ENCODE results near the gene RAPGEF1. TPM values are rescaled to one million over a fixed set of nuclear protein-coding genes. Genes with fewer than 3 reads are reported as not detected.

RAPGEF1 gene
- total RNA-seq, 2 donors from 2014 or later, result 28.6 to 63.8 TPM

GRCh38 chr9:131608493-131609037 lies 131.3 kb downstream of the RAPGEF1 start:
- intact Hi-C loops (cut with DNase I), result loop anchor here (5.0 kb wide), 1 partner anchor 129 kb away; no protein-coding TSS in a partner anchor
- no peak overlapping the region for H3K4me3 ChIP-seq
- peak; percentile 87 for DNase-seq (ENCODE audit: low spot score)
- H3K9me3 ChIP-seq, result no peaks in the 10 kb centered on the region
- peak overlapping the region; percentile 73 to 84 for H3K27ac ChIP-seq
- H3K27me3 ChIP-seq (replicated peaks; ENCODE audit: insufficient read depth), result no peaks in the 10 kb centered on the region
- 7% methylated on average over 12 of the region's 12 CpGs for WGBS
- H3K36me3 ChIP-seq, result no peaks in the 10 kb centered on the region
- TF ChIP-seq POLR2A (IDR thresholded peaks at IDR 0.05) (no peak), CTCF (IDR thresholded peaks at IDR 0.05) (no peak), POLR2AphosphoS5 (IDR thresholded peaks at IDR 0.05) (peak; percentile 69)
- H3K4me1 ChIP-seq (replicated peaks), result peaks cover 7% of the 10 kb centered on the region

GRCh38 chr9:131607591-131607990 lies 132.3 kb downstream of the RAPGEF1 start:
- Histone ChIP-seq H3K9me3 (no peaks in the 10 kb centered on the region), H3K4me3 (no peak overlapping the region), H3K36me3 (no peaks in the 10 kb centered on the region), H3K27me3 (replicated peaks; ENCODE audit: insufficient read depth) (no peaks in the 10 kb centered on the region), H3K4me1 (replicated peaks) (peaks cover 7% of the 10 kb centered on the region), H3K27ac (peak overlapping the region in 1 of 2 donors; percentile 84)
- 69% methylated on average over 8 of the region's 8 CpGs for WGBS
- DNase-seq (ENCODE audit: low spot score), result no peak
- intact Hi-C loops (cut with DNase I), result loop anchor here (5.0 kb wide), 1 partner anchor 130 kb away; no protein-coding TSS in a partner anchor
- TF ChIP-seq POLR2AphosphoS5 (IDR thresholded peaks at IDR 0.05) (no peak), POLR2A (IDR thresholded peaks at IDR 0.05) (no peak), CTCF (IDR thresholded peaks at IDR 0.05) (no peak)

GRCh38 chr9:131606896-131607567 lies 132.8 kb downstream of the RAPGEF1 start:
- peaks cover 7% of the 10 kb centered on the region for H3K4me1 ChIP-seq (replicated peaks)

GRCh38 chr9:131605770-131606590 lies 133.9 kb downstream of the RAPGEF1 start:
- WGBS, result 83% methylated on average over 9 of the region's 9 CpGs
- Histone ChIP-seq H3K4me3 (no peak overlapping the region), H3K36me3 (no peaks in the 10 kb centered on the region), H3K9me3 (no peaks in the 10 kb centered on the region), H3K4me1 (replicated peaks) (peaks cover 7% of the 10 kb centered on the region), H3K27me3 (replicated peaks; ENCODE audit: insufficient read depth) (no peaks in the 10 kb centered on the region), H3K27ac (no peak overlapping the region)
- TF ChIP-seq POLR2AphosphoS5 (IDR thresholded peaks at IDR 0.05), result no peak
- TF ChIP-seq POLR2A (IDR thresholded peaks at IDR 0.05), result no peak
- TF ChIP-seq CTCF (IDR thresholded peaks at IDR 0.05), result no peak
- intact Hi-C loops (cut with DNase I), result loop anchor here (5.0 kb wide), 1 partner anchor 131 kb away; no protein-coding TSS in a partner anchor
- DNase-seq (ENCODE audit: low spot score), result no peak

More at GRCh38 chr9:131606896-131607567, 132.8 kb downstream of the RAPGEF1 start:
- Histone ChIP-seq H3K27ac (peak overlapping the region in 1 of 2 donors; percentile 84), H3K27me3 (replicated peaks; ENCODE audit: insufficient read depth) (no peaks in the 10 kb centered on the region), H3K4me3 (no peak overlapping the region), H3K36me3 (no peaks in the 10 kb centered on the region), H3K9me3 (no peaks in the 10 kb centered on the region)
- intact Hi-C loops (cut with DNase I), result loop anchor here (5.0 kb wide), 1 partner anchor 130 kb away; no protein-coding TSS in a partner anchor
- WGBS, result 90% methylated on average over 13 of the region's 13 CpGs
- TF ChIP-seq POLR2AphosphoS5 (IDR thresholded peaks at IDR 0.05), result no peak
- TF ChIP-seq CTCF (IDR thresholded peaks at IDR 0.05), result no peak
- no peak for TF ChIP-seq POLR2A (IDR thresholded peaks at IDR 0.05)
- no peak for DNase-seq (ENCODE audit: low spot score)
